MM.1S (cell line): ENCODE data around the gene LMBRD1.

Source experiments
- DNase-seq: peaks from one replicate; pipeline ENCODE4 v3.0.0-alpha.2; 2015
- H2AFZ ChIP-seq: fragments of 300-600 bp; sonication (generic); 2 replicates; pipeline ENCODE4 v1.6.0; 2016; ENCODE audit warnings: antibody characterized with exemption, low read length
- H3F3A ChIP-seq: fragments of 300-600 bp; sonication (generic); 2 replicates; pipeline ENCODE4 v1.6.1; 2016; ENCODE audit warnings: mild to moderate bottlenecking, antibody characterized with exemption, low read length, moderate library complexity, mixed read lengths; ENCODE audit not compliant: insufficient read depth
- H3K27ac ChIP-seq: fragments of 300-600 bp; sonication (generic); 2 replicates; pipeline ENCODE4 v1.5.1; 2016; ENCODE audit warnings: mild to moderate bottlenecking, low read length
- H3K27me3 ChIP-seq: fragments of 300-600 bp; sonication (generic); replicated peaks from 2 replicates; pipeline ENCODE4 v1.6.0; 2016; ENCODE audit warnings: low read length; ENCODE audit not compliant: insufficient read depth
- H3K36me3 ChIP-seq: fragments of 300-600 bp; sonication (generic); replicated peaks from 2 replicates; pipeline ENCODE4 v1.6.1; 2016; ENCODE audit warnings: mild to moderate bottlenecking, low read length, mixed read lengths; ENCODE audit not compliant: insufficient read depth
- H3K4me1 ChIP-seq: fragments of 300-600 bp; sonication (generic); 2 replicates; pipeline ENCODE4 v1.6.1; 2016; ENCODE audit warnings: low read length, mixed read lengths
- H3K4me2 ChIP-seq: fragments of 300-600 bp; sonication (generic); 2 replicates; pipeline ENCODE4 v1.6.0; 2016; ENCODE audit warnings: low read depth, low read length
- H3K4me3 ChIP-seq: fragments of 300-600 bp; sonication (generic); 2 replicates; pipeline ENCODE4 v1.5.1; 2016; ENCODE audit warnings: low read length, mixed read lengths
- H3K79me2 ChIP-seq: fragments of 300-600 bp; sonication (generic); 2 replicates; pipeline ENCODE4 v1.6.1; 2016; ENCODE audit warnings: mixed run types, low read length, mixed read lengths
- H3K9ac ChIP-seq: fragments of 300-600 bp; sonication (generic); 2 replicates; pipeline ENCODE4 v1.6.1; 2016; ENCODE audit warnings: low read length, mixed read lengths
- H3K9me2 ChIP-seq: fragments of 300-600 bp; sonication (generic); replicated peaks from 2 replicates; pipeline ENCODE4 v1.6.1; 2016; ENCODE audit warnings: mild to moderate bottlenecking, low read length, mixed read lengths; ENCODE audit not compliant: insufficient read depth
- H3K9me3 ChIP-seq: fragments of 300-600 bp; sonication (generic); replicated peaks from 2 replicates; pipeline ENCODE4 v1.6.1; 2016; ENCODE audit warnings: mild to moderate bottlenecking, low read length, mixed read lengths; ENCODE audit not compliant: insufficient read depth
- H4K20me1 ChIP-seq: fragments of 300-600 bp; sonication (generic); 2 replicates; pipeline ENCODE4 v1.6.1; 2016; ENCODE audit warnings: mild to moderate bottlenecking, low read length, moderate library complexity, mixed read lengths; ENCODE audit not compliant: insufficient read depth
- EZH2 ChIP-seq: fragments of 300-600 bp; sonication (generic); optimal IDR thresholded peaks from 2 replicates; pipeline ENCODE3; 2017; ENCODE audit warnings: low read depth, mild to moderate bottlenecking, antibody characterized with exemption, low read length, mixed read lengths
- EZH2phosphoT487 ChIP-seq: fragments of 300-600 bp; sonication (generic); IDR thresholded peaks from 2 replicates; pipeline ENCODE4 v1.6.1; 2018; ENCODE audit warnings: antibody characterized with exemption, low read length
- TF ChIP-seq, protein P1 (sequence below): fragments of 300-600 bp; sonication (generic); IDR thresholded peaks from 2 replicates; pipeline ENCODE4 v1.5.1; 2016; ENCODE audit warnings: antibody characterized with exemption, low read length, mixed read lengths

LMBRD1 gene

DNA sequence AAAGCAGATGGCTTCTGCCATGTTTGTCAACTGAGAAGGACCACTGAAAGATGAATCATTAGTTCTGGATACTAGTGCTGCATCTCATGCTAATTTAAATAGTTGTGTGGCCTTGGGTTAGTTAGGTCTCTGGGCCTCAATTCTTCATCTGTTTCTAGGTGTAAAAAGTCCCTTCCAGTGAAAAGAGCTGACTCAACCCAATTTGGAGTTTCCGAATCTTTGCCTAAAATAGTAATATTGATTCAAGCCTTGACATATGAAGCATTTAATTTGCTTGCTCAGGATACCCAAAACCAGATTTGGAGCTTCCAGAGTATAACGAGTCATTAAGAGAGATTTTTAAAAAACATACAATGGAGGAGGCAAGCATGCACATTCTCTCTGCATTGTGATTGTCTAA lies 163.9 kb downstream of the LMBRD1 start:
- Histone ChIP-seq H3K9me2 (no peaks in the 10 kb centered on the region), H4K20me1 (no peaks in the 10 kb centered on the region), H3K36me3 (no peaks in the 10 kb centered on the region), H3K4me1 (peaks cover 21% of the 10 kb centered on the region), H3K27ac (no peak overlapping the region; the same call in 1 of the 2 replicates), H3F3A (peaks cover 18% of the 10 kb centered on the region), H3K79me2 (no peaks in the 10 kb centered on the region), H3K4me2 (no peak overlapping the region), H3K9ac (no peak overlapping the region), H3K4me3 (no peak overlapping the region), H3K27me3 (no peaks in the 10 kb centered on the region), H2AFZ (no peak overlapping the region), H3K9me3 (no peaks in the 10 kb centered on the region)
- DNase-seq = peak; percentile 12
- no peak for TF ChIP-seq EZH2
- TF ChIP-seq EZH2phosphoT487 = no peak
- TF ChIP-seq, protein P1, sequence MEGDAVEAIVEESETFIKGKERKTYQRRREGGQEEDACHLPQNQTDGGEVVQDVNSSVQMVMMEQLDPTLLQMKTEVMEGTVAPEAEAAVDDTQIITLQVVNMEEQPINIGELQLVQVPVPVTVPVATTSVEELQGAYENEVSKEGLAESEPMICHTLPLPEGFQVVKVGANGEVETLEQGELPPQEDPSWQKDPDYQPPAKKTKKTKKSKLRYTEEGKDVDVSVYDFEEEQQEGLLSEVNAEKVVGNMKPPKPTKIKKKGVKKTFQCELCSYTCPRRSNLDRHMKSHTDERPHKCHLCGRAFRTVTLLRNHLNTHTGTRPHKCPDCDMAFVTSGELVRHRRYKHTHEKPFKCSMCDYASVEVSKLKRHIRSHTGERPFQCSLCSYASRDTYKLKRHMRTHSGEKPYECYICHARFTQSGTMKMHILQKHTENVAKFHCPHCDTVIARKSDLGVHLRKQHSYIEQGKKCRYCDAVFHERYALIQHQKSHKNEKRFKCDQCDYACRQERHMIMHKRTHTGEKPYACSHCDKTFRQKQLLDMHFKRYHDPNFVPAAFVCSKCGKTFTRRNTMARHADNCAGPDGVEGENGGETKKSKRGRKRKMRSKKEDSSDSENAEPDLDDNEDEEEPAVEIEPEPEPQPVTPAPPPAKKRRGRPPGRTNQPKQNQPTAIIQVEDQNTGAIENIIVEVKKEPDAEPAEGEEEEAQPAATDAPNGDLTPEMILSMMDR = no peak

DNA sequence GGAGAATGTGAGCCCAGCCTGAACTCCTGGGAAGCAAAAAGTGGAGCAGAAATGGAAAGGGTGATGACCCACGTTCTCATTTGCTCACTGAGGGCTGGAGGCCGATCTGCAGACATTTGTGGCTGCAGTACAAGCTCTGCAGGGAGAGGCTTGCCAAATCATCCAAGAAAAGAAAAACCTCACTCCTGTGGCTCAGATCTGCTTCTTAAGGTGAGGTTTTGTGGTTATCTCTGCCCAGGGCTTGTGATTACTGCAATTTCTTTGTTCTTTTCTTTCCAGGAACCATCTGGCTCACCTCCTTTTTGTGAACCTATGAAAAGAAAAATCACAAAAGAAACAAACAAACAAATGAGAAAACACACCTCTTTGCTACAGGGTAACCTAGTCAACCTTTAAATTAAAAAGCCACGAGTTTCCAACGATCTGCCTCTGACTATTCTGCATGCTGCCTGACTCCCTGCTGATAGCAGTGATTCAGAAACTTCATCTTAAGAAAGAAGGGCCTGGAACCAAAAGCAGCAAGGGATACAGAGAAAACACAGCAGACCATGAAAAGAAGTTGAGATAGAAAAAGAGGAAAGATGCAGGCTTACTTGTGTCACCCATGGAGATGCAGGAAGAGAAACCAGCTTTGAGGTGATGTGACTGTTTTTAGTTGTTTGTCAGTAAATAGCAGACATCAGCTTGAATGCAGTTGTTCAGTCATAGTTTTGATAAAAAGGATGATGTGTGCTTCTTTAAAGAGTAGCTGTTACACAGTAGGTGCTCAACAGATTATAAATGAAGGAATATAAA lies 165.1 kb downstream of the LMBRD1 start:
- Histone ChIP-seq H3K4me3 (no peak overlapping the region), H2AFZ (peak overlapping the region; percentile 59), H3K79me2 (no peaks in the 10 kb centered on the region), H3K27ac (peak overlapping the region; percentile 58; the same call in 1 of the 2 replicates), H3K9me3 (no peaks in the 10 kb centered on the region), H3K27me3 (no peaks in the 10 kb centered on the region), H3K9me2 (no peaks in the 10 kb centered on the region), H3F3A (peaks cover 18% of the 10 kb centered on the region), H3K36me3 (no peaks in the 10 kb centered on the region), H3K4me1 (peaks cover 21% of the 10 kb centered on the region), H4K20me1 (no peaks in the 10 kb centered on the region), H3K4me2 (peak overlapping the region; percentile 76), H3K9ac (no peak overlapping the region)
- DNase-seq = peak; percentile 67
- no peak for TF ChIP-seq EZH2phosphoT487
- no peak for TF ChIP-seq EZH2
- TF ChIP-seq, protein P1 = no peak

DNA sequence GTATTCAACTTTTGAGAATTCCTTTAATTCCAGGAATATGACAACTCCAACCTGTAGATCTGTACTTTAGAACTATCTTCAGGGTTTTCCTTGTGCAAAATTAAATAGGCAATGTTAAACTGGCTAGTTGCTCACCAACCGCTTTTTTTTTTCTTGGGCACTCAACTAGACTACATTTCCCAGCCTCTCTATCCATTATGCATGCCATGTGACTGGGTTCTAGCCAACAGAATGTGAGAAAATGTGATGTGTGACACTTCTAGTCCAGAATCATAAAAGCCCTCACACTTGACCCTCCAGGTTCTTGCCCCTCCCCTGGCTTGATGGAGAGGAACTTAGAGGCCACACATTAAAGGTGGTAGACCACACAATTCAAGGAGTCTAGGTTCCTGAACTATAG lies 166.0 kb downstream of the LMBRD1 start:
- H3F3A ChIP-seq = peaks cover 18% of the 10 kb centered on the region
- H3K4me2 ChIP-seq = no peak overlapping the region
- no peaks in the 10 kb centered on the region for H3K9me2 ChIP-seq
- no peaks in the 10 kb centered on the region for H3K27me3 ChIP-seq
- H3K27ac ChIP-seq = no peak overlapping the region
- DNase-seq = no peak
- H4K20me1 ChIP-seq = no peaks in the 10 kb centered on the region
- H3K4me3 ChIP-seq = no peak overlapping the region
- TF ChIP-seq, protein P1 = no peak
- TF ChIP-seq EZH2phosphoT487 (no peak), EZH2 (no peak)
- H2AFZ ChIP-seq = no peak overlapping the region
- H3K36me3 ChIP-seq = no peaks in the 10 kb centered on the region
- no peak overlapping the region for H3K9ac ChIP-seq
- H3K4me1 ChIP-seq = peaks cover 21% of the 10 kb centered on the region
- H3K9me3 ChIP-seq = no peaks in the 10 kb centered on the region
- no peaks in the 10 kb centered on the region for H3K79me2 ChIP-seq
